ENCODE results near the gene DIP2B. TPM values are rescaled to one million over a fixed set of nuclear protein-coding genes. Genes with fewer than 3 reads are reported as not detected.

Gene DIP2B
- total RNA-seq, 2 experiments from 2014 or later, result 21.4 to 22.5 TPM

DNA sequence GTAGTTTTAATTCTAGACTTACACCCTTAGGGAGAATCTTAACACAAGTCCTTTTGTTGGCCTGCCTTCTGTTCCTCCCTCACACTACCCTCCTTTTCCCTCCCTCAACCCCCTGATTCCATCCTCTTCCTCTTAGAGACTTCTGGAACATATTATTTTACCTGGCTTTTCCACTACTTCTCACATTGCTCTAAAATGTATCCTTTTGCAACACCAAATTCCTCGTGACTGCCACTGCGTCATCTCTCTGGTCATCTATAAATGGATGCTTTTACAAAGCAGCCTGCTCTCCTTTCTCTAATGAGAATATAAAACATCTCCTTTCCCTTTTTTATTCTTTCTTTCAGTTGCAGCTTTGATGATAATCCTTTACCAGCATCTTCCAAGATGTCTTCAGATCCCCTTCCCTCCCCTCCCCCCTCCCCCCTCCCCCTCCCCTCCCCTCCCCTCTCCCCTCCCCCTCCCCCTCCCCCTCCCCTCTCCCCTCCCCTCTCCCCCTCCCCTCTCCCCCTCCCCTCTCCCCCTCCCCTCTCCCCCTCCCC is 93.6 kb downstream of the DIP2B start:
- Mint-ChIP-seq H3K27me3 (no peaks in the 10 kb centered on the region), H3K4me1 (peaks cover 35% of the 10 kb centered on the region), H3K9me3 (no peaks in the 10 kb centered on the region), H3K4me3 (peak overlapping the region; percentile 12), H3K36me3 (peaks cover 6% of the 10 kb centered on the region), H3K27ac (peak overlapping the region; percentile 68)
- no peak for DNase-seq

DNA sequence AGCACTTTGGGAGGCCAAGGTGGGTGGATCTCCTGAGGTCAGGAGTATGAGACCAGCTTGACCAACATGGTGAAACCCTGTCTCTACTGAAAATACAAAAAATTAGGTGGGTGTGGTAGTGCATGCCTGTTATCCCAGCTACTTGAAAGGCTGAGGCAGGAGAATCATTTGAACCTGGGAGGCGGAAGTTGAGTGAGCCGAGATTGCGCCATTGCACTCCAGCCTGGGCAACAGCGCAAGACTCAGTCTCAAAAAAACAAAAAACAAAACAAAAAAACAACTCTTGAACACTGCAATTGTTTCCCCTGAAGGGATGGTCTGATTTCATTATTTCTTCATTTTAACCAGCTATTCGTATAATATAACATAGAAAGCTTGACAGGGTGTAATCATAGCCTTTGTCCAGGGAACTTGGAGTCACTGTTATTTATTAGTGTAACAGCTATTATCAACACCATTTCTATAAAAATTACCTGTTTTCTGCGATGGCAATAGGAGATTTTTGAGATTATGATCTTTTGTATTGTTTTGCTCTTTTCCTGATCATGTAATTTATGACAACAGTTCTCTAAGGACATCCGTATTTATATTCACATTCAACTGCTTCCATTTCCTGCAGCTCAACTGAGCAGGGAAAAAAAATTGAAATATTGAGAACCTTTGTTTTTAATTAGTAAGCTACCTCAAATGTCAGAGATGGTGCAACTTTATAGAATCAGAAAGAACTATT is 94.7 kb downstream of the DIP2B start:
- Mint-ChIP-seq H3K27ac (no peak overlapping the region), H3K36me3 (peaks cover 6% of the 10 kb centered on the region), H3K4me3 (no peak overlapping the region), H3K4me1 (peaks cover 36% of the 10 kb centered on the region), H3K27me3 (no peaks in the 10 kb centered on the region), H3K9me3 (no peaks in the 10 kb centered on the region)
- DNase-seq, result no peak

DNA sequence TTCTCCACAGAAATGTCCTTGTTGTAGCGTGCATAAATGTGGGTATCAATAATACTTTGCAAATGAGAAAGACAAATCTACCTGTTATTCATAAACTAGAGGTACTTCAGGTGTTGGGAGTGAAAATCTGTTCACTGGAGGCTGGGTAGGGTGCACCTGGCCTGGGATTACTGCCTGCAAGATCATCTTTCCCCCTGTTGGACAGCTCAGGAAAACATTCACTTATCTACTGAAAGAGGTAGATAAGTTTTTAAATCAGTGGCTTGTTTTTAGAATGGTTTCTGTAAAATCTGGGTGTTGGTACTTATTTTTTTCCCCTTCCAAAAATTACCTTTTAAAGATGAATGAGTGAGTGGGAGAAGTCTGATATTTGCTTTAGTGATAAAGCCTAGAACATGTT is 95.6 kb downstream of the DIP2B start:
- H3K36me3 Mint-ChIP-seq, result peaks cover 6% of the 10 kb centered on the region
- H3K27me3 Mint-ChIP-seq, result no peaks in the 10 kb centered on the region
- peaks cover 36% of the 10 kb centered on the region for H3K4me1 Mint-ChIP-seq
- no peak for DNase-seq
- H3K27ac Mint-ChIP-seq, result no peak overlapping the region
- H3K4me3 Mint-ChIP-seq, result no peak overlapping the region
- no peaks in the 10 kb centered on the region for H3K9me3 Mint-ChIP-seq

DNA sequence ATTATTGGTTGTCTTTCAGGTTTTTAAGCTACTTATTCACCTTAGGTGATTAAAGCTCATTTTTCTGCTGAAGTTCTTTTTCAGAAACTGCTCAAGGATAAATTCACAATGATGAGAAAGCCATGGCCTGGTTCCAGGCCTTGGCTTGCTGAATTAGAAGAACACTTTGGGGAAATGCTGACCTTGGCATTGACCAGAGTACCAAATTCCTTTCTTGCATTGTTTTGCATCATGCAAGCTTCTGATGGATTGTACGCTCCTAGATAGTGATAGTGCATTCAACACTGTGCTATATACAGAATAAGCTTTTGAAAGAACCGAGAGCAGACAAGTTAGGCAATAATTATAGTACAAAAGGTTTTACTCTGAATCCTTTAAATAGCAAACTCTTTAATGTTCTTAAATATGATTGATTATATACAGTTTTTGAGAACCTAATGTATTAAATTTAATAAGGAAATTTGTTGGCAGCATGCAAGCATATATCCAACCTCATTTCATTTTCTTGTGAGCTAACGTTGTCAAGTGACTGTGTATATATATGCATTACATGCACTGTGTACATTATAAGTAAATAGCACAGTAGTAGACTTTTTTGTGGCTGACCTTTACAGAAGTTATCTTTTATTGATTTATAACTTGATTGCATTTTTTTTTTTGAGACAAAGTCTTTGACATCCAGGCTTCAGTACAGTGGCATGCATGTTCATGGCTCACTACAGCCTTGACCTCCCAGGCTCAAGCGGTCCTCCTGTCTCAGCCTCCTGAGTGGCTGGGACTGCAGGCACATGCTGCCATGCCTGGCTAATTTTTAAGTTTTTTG is 99.2 kb downstream of the DIP2B start:
- no peak overlapping the region for H3K27ac Mint-ChIP-seq
- no peaks in the 10 kb centered on the region for H3K27me3 Mint-ChIP-seq
- H3K4me1 Mint-ChIP-seq, result peaks cover 25% of the 10 kb centered on the region
- H3K4me3 Mint-ChIP-seq, result no peak overlapping the region
- DNase-seq, result no peak
- H3K9me3 Mint-ChIP-seq, result no peaks in the 10 kb centered on the region
- peaks cover 8% of the 10 kb centered on the region for H3K36me3 Mint-ChIP-seq

DNA sequence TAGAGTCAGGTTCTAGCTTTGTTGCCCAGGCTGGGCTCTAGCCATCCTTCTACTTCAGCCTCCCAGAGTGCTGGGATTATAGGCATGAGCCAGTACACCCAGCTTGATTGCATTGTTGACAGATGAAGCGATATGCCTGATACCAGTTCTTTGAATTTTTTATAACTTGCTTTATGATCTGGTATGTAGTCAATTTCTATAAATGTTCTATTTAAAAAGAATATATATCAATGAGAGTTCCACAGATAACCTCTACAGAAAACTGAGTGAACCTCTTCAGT is 99.8 kb downstream of the DIP2B start:
- Mint-ChIP-seq H3K27me3 (no peaks in the 10 kb centered on the region), H3K27ac (no peak overlapping the region), H3K4me3 (no peak overlapping the region), H3K36me3 (peaks cover 8% of the 10 kb centered on the region), H3K9me3 (no peaks in the 10 kb centered on the region), H3K4me1 (peaks cover 26% of the 10 kb centered on the region)
- DNase-seq, result no peak

DNA sequence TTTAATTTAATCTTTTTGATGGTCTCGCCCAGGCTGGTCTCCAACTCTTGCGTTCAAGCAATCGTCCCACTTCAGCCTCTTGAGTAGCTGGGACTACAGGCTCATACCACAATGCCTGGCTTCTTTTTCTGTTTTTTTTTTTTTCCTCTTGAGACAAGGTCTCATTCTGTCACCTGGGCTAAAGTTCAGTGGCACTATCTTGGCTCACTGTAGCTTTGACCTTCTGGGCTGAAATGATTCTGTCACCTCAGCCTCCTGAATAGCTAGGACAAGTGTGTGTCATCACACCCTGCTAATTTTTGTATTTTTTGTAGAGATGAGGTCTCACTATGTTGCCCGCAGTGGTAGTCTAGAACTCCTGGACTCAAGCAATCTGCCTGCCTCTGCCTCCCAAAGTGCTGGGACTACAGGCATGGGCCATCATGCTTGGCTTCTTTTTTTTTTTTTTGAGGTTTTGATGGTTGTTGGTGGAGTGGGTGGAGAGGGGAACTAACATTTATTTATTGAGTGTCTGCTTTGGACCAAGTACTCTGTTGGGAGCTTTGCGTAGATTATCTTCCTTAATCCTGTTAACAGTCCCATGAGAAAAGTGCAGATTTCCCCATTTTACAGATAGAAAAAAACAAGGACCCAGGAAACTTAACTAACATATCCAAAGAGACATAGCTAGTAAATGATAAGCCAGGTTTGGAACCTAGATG is 102.0 kb downstream of the DIP2B start:
- H3K4me3 Mint-ChIP-seq, result no peak overlapping the region
- peaks cover 17% of the 10 kb centered on the region for H3K4me1 Mint-ChIP-seq
- no peaks in the 10 kb centered on the region for H3K27me3 Mint-ChIP-seq
- H3K27ac Mint-ChIP-seq, result no peak overlapping the region
- no peaks in the 10 kb centered on the region for H3K9me3 Mint-ChIP-seq
- DNase-seq, result no peak
- peaks cover 4% of the 10 kb centered on the region for H3K36me3 Mint-ChIP-seq

DNA sequence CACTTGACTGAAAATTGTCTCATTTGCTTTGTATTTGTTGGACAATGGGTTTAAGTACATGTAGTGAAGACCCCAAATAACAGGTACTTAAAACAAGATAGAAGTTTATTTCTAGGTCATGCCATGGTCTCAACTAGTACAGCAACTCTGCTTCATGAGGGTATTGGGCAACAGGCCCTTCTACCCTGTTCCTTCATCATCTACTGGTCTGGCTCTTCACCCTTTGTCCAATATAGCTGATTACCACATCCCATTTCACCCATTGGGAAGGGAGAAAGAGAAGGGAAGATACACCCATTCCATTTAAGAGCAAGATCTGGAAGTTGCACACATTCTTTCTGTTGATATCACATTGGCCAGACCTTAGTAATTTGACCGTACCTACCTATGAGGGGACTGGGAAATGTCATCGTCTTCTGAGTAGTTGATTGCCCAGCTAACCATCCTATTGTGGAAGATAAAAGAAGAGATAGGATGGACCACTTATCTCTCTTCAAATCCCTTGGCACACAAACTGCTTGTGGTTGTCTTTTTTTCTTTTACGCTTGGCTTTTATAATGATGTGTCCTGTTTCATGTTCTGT is 104.6 kb downstream of the DIP2B start:
- Mint-ChIP-seq H3K4me1 (peaks cover 15% of the 10 kb centered on the region), H3K27me3 (no peaks in the 10 kb centered on the region), H3K36me3 (peaks cover 4% of the 10 kb centered on the region), H3K4me3 (no peak overlapping the region), H3K27ac (no peak overlapping the region), H3K9me3 (no peaks in the 10 kb centered on the region)
- no peak for DNase-seq

DNA sequence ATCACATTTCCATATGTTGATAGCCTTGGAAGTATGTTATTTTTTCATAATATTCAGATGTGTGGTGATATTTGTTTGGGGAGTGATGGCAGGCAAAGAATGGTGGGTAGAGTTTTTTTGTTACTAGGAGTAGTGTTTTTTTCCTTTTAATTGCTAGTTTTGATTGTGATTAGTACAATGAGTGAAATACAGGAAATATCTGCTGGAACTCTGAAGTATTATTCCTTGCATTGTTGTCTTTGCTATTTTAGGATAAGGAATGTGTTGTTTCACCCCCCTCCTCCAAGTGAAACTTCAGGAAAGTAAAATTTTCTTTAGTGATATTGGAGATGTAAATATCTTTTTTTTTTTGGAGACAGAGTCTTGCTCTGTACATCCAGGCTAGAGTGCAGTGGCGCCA is 105.4 kb downstream of the DIP2B start:
- Mint-ChIP-seq H3K9me3 (no peaks in the 10 kb centered on the region), H3K36me3 (peaks cover 4% of the 10 kb centered on the region), H3K4me1 (peaks cover 15% of the 10 kb centered on the region), H3K4me3 (no peak overlapping the region), H3K27ac (no peak overlapping the region), H3K27me3 (no peaks in the 10 kb centered on the region)
- no peak for DNase-seq

DNA sequence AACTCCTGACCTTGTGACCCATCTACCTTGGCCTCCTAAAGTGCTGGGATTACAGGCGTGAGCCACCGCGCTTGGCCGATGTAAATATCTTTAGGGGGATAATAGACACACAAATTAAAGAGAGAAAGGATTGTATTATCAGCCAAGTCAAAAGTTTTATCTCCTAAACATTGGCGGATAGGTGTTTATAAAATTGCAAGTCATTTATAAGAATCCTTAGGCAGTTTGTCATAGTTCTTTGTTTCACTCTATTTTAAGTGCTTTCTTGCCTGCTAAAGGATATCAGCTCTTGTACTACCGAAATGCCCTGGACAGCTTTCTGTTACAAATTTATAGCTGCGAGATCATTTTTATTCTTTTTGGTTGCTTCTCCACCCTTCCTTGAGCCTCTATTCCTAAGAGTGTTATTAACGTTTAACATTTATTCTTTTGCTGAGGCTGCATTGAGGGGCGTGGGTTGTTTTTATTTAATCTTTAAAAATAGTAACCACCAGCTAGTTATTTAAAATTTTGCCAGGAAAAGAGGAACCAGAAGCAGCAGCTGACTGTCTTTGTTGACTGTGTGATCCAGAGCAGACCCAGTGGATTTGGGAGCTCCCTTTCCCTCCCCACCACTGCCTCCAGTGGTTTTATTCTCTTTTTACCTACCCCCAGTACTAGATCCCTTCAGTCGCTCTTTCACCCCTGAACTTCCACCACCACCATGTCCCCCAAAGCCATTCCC is 106.4 kb downstream of the DIP2B start:
- H3K4me3 Mint-ChIP-seq, result no peak overlapping the region
- peaks cover 2% of the 10 kb centered on the region for H3K36me3 Mint-ChIP-seq
- H3K27me3 Mint-ChIP-seq, result no peaks in the 10 kb centered on the region

DNA sequence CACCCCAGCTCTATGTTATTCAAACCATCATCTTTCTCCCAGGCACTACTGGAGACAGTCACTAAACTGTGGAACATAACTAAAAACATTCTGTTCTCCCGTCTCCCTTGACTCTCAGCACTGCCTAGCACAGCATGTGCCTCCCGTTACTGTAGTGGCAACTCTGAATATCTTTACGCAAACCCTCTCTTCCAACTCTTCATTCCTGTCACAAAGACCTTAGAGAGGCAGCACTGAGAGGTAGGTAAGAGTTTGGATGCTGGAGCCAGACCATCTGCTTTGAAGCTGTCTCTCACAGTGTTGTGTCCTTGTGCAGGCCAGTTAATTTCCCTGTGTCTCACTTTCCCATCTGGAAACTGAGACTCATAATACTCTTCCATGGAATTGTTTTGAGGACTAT is 108.1 kb downstream of the DIP2B start:
- DNase-seq, result no peak
- no peaks in the 10 kb centered on the region for H3K27me3 Mint-ChIP-seq
- H3K4me1 Mint-ChIP-seq, result peaks cover 11% of the 10 kb centered on the region
- peaks cover 5% of the 10 kb centered on the region for H3K36me3 Mint-ChIP-seq
- H3K9me3 Mint-ChIP-seq, result no peaks in the 10 kb centered on the region
- no peak overlapping the region for H3K4me3 Mint-ChIP-seq
- no peak overlapping the region for H3K27ac Mint-ChIP-seq

More for the DNA sequence above, 106.4 kb downstream of the DIP2B start:
- Mint-ChIP-seq H3K4me1 (peaks cover 19% of the 10 kb centered on the region), H3K9me3 (no peaks in the 10 kb centered on the region), H3K27ac (no peak overlapping the region)
- DNase-seq, result no peak

DNA sequence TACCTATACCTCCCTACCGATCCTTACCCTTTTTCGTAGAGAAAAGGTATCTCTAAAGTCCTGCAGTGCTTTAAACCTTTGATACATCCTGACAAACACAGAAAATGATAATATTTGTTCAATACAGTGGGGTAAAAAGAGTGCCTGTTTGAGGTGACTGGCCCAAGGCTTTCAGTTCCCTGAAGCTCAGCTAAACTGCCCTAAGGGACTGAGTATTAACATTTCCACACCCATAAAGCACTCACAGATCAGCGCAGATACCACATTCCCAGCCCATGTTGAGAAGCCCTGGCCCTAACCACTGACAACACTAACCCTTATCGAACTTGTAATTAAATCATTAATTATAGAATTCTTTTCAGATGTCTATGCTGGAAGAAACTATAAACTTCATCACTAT is 108.7 kb downstream of the DIP2B start:
- peaks cover 5% of the 10 kb centered on the region for H3K36me3 Mint-ChIP-seq

DNA sequence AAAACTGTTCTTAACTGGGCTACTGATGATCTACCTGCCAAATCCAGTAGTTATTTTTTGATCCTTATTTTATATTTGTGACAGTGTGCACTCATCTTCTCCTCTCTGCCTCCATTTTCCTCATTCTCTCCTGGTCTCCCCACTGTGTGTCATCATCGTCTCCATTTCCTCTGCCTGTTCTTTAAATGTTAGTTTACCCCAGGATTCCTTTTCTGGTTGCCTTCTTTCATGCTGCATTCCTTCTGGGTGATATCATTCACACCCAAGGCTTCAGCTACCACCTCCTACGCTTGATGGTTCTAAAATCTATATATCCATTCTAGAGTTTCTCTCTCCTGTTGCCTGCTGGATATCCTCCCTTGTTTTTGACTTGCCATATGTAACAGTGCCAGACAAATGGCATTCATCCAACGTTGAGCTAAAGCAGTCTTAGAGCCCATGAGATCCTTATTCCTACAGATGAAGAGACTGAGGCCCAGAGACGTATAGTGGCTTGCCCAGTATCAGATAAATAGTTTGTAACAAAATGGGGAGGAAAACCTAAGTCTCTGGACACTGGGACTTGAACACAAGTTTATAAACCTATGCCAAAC is 109.5 kb downstream of the DIP2B start:
- Mint-ChIP-seq H3K9me3 (no peaks in the 10 kb centered on the region), H3K27ac (no peak overlapping the region), H3K4me3 (no peak overlapping the region), H3K27me3 (no peaks in the 10 kb centered on the region), H3K36me3 (peaks cover 5% of the 10 kb centered on the region), H3K4me1 (peaks cover 17% of the 10 kb centered on the region)
- no peak for DNase-seq

More for the DNA sequence above, 108.7 kb downstream of the DIP2B start:
- Mint-ChIP-seq H3K27me3 (no peaks in the 10 kb centered on the region), H3K4me3 (no peak overlapping the region), H3K4me1 (peaks cover 15% of the 10 kb centered on the region), H3K27ac (no peak overlapping the region), H3K9me3 (no peaks in the 10 kb centered on the region)
- no peak for DNase-seq

DNA sequence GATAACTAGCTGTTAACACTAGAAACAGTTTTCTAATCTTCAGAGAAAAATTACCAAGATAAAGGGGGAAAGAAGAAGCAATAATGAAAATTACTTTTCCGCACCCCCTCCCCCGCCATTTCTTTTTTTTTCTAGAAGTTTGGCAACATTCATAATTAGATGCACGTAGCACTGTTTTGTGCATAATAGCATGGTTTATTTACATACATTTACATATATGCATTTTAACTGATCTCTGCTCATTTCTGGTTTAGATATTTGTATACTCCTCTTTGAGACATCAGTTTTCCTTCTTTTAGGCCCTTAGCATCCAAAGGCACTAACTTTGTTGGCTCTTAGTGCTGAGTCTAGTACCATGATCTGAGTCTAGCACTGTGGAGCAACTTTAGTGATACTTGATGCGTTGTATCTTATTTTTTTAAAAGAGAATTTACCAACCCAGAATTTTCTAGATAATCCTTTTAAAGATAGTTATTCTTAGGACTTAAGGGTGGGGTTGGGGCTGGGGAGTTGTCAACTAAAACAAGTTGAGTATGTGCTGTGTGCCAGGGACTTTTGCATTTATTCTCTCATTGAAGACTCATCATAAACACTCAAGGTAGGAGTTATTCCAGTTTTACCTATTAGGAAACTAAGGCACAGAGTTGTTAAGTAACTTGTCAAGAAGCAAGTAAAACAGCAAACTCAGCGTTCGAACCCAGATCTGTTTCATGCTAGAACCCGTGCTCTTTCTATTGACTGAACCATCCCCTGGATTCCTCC is 110.5 kb downstream of the DIP2B start:
- Mint-ChIP-seq H3K4me3 (no peak overlapping the region), H3K27me3 (no peaks in the 10 kb centered on the region), H3K36me3 (peaks cover 6% of the 10 kb centered on the region), H3K27ac (no peak overlapping the region), H3K9me3 (no peaks in the 10 kb centered on the region), H3K4me1 (peaks cover 21% of the 10 kb centered on the region)
- no peak for DNase-seq

DNA sequence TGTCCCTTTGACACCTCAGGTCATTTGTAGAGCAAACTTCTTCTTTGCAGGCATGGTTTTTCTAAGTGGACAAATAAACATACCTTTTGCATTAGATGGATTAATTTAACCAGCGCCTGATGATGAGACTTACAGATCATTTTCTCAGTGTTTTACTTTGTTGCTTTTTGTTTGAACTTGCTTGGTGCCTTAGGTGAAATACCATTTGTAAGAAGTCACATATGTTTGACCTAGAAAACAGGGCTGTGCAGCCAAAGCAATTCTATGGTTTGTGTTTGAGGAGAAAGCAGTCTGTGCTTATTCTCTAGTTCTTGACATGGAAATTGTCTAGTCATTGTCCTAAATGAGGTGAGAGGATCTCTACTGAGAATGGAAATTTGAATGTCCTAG is 111.1 kb downstream of the DIP2B start:
- Mint-ChIP-seq H3K27ac (no peak overlapping the region), H3K27me3 (no peaks in the 10 kb centered on the region), H3K4me3 (no peak overlapping the region), H3K4me1 (peaks cover 26% of the 10 kb centered on the region), H3K36me3 (peaks cover 8% of the 10 kb centered on the region), H3K9me3 (no peaks in the 10 kb centered on the region)
- DNase-seq, result no peak
